B cell (primary cell): ENCODE results near the gene EEF1AKMT4.

Experiments used
- EZH2 ChIP-seq: IDR thresholded peaks from 2 replicates; pipeline ENCODE4 v1.6.1; 2012; ENCODE audit warnings: borderline replicate concordance, low read depth, mild to moderate bottlenecking, moderate library complexity, low read length; ENCODE audit not compliant: insufficient read depth, poor library complexity, severe bottlenecking
- TF ChIP-seq, protein P1 (sequence below): fragments of 200-600 bp; IDR thresholded peaks from one replicate; pipeline ENCODE4 v1.8.0; 2022; ENCODE audit warnings: antibody characterized with exemption, mild to moderate bottlenecking

DNA sequence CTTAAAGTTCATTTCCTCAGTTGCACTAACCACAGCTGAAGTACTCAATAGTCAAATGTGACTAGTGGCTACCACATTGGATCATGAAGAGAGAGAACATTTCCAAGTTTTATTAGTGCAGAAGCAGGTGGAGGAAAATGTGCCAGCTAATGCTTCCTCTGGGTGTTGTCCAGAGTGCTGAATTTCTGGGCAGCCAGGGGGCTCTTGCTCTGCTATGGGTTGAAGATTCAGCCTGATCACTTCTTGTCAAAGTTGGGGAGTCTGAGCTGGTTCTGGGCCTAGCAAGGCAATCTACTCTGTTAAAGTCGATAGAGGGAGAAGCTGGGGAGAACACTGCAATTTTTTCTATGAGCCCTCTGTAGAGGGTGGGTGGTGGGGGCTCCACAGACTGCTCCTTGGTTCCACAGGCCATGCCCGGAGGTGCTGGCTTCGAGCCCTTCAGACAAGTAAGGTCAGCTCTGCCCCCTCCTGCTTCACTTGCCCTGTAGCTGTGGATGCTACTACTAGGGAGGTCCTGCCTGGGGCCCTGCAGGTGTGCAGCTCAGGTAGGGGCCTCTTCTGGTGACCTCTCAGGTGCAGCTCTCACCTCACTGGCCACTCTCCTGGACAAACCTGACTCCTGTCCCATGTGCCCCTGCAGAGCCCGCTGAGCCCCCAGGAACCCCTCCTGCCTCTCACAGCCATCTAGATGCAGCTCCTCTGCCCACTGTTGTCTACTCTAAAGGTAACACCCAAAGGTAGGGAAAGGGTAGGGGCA lies 8.9 kb upstream of the EEF1AKMT4 start:
- TF ChIP-seq, protein P1, sequence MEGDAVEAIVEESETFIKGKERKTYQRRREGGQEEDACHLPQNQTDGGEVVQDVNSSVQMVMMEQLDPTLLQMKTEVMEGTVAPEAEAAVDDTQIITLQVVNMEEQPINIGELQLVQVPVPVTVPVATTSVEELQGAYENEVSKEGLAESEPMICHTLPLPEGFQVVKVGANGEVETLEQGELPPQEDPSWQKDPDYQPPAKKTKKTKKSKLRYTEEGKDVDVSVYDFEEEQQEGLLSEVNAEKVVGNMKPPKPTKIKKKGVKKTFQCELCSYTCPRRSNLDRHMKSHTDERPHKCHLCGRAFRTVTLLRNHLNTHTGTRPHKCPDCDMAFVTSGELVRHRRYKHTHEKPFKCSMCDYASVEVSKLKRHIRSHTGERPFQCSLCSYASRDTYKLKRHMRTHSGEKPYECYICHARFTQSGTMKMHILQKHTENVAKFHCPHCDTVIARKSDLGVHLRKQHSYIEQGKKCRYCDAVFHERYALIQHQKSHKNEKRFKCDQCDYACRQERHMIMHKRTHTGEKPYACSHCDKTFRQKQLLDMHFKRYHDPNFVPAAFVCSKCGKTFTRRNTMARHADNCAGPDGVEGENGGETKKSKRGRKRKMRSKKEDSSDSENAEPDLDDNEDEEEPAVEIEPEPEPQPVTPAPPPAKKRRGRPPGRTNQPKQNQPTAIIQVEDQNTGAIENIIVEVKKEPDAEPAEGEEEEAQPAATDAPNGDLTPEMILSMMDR: no peak
- no peak for TF ChIP-seq EZH2
